Posterior vena cava (tissue), 2 donors: ENCODE results near the gene ZDHHC18. TPM values are rescaled to one million over a fixed set of nuclear protein-coding genes. Genes with fewer than 3 reads are reported as not detected.
"Not testable (repeated sequence)": the region's sequence is repeated elsewhere in the genome, so short reads cannot be mapped to it uniquely, and the experiment has no call there.

ENCODE experiments used
- DNase-seq: peaks from one replicate; pipeline ENCODE4 v3.0.0-alpha.2; 2020; ENCODE audit warnings: low spot score
- intact Hi-C, 2 donors: fragments of 100-400 bp; cut with DNase I; formaldehyde crosslinking; loops; one replicate each; pipeline versions ENCODE4 v1.14.1 to v1.14.2; 2022 to 2023
- total RNA-seq, 2 donors: library from RNA; stranded (reverse); fragmentation: NEBNext Ultra II Directional; extraction: Animal tissue kit (Norgen Biotek cat#: 25700); gene quantifications; one replicate each; pipeline ENCODE4 v1.2.1, GENCODE V29; 2021
- donor health status: DM: yes; HTN: yes; CAD: no.
- donor health status: DM: yes; HTN: yes; CAD: no.

ZDHHC18 gene
- total RNA-seq, 2 donors from 2014 or later = 17.4 to 17.7 TPM

DNA sequence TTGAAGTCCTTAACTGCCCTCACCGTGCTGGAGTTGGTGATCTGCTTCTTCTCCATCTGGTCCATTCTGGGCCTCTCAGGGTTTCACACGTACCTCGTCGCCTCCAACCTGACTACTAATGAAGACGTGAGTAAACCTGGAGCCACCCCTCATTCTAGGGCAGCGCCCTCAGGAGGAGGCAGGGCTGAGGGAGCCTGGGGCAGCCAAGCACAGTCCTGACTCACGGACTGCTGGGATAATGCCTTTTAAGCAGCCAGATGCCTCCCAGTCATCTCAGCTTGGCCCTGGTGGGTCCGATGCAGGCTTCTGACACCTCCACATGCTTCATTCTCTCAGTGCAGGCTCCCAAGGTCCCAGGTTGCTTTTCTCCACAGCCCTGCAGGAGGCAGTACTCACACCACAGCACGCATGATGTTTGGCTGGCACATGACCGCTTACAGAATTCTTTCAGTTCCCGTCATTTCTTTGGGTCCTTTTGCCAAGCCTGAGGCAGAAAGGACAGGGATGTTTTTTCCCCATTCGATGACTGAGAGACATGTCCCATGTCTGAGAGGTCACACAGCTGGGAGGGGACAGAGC, 24.7 kb downstream of the ZDHHC18 start:
- intact Hi-C loops = no loop called here
- no peak for DNase-seq

- intact Hi-C loops = no loop called here
Observed at GRCh38 chr1:26852701-26853100, 26.2 kb downstream of the ZDHHC18 start.

DNA sequence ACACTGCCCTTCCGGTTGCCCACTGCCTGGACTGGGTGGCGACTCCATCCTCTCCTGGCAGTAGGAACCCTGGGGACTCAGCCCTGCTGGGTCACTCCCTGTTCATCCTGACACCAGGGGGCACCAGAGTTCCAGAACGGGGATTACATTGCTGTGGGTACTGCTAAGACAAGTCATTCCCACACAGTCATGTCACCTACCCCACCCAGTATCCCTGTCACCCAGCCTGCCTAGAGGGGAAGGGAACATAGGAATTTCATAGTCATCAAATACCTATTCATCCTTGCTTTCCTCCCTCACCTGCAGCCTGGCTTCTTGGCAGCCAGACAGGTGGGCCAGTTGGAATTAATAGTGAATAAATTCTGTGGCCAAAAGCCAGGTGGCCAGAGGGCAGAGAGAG, 26.7 kb downstream of the ZDHHC18 start:
- intact Hi-C loops = no loop called here
- DNase-seq = peak; percentile 96

More at GRCh38 chr1:26852701-26853100, 26.2 kb downstream of the ZDHHC18 start:
- DNase-seq = no peak

- DNase-seq = no peak
- intact Hi-C loops = no loop called here
Observed at GRCh38 chr1:26853600-26853999, 27.1 kb downstream of the ZDHHC18 start.

DNA sequence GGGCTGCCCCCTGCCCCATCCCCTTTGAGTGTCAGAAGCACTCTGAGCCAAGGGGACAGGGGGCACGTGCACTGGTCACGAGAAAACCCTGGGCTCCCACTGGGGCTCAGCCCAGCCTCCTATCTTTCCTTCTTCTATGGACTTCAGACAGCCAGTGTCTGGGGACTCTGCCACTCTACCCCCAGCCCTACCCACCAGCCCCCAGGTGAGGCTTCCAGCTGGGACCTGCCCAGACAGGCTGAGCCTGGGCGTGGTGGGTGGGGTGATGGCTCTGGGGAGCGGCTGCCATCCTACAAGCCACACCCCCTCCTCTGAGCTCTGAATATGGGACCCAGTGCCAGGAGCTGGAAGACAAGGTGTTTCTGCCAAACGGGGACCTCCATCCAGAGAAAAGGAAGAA, 28.4 kb downstream of the ZDHHC18 start:
- no peak for DNase-seq
- intact Hi-C loops = loop anchor here in 1 of 2 donors (2.0 kb wide), 1 partner anchor 20 kb away; no protein-coding TSS in a partner anchor

DNA sequence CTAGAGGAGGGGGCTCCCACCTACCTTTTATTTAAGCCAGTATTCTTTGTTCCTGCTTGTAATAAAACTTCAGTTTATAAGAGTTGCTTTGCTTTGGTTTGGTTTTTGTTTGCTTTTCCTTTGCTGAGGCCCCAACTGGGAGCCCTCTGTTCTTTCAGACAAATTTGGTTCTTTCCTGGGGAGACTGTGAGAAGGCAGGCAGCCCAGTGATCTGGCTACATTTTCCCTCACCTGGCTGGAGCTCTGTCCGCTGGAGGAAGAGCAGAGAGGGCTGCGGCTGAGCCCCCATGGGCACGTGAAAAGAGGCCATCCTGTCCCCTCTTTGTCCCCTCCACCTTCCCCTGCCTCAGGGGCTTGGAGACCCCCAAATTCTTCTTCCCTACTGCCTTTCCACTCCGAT, 29.1 kb downstream of the ZDHHC18 start:
- no peak for DNase-seq
- intact Hi-C loops = loop anchor here in 1 of 2 donors (2.0 kb wide), 1 partner anchor 19 kb away; no protein-coding TSS in a partner anchor

GRCh38 chr1:26856181-26856580, 29.7 kb downstream of the ZDHHC18 start:
- DNase-seq = no peak
- intact Hi-C loops = no loop called here

DNA sequence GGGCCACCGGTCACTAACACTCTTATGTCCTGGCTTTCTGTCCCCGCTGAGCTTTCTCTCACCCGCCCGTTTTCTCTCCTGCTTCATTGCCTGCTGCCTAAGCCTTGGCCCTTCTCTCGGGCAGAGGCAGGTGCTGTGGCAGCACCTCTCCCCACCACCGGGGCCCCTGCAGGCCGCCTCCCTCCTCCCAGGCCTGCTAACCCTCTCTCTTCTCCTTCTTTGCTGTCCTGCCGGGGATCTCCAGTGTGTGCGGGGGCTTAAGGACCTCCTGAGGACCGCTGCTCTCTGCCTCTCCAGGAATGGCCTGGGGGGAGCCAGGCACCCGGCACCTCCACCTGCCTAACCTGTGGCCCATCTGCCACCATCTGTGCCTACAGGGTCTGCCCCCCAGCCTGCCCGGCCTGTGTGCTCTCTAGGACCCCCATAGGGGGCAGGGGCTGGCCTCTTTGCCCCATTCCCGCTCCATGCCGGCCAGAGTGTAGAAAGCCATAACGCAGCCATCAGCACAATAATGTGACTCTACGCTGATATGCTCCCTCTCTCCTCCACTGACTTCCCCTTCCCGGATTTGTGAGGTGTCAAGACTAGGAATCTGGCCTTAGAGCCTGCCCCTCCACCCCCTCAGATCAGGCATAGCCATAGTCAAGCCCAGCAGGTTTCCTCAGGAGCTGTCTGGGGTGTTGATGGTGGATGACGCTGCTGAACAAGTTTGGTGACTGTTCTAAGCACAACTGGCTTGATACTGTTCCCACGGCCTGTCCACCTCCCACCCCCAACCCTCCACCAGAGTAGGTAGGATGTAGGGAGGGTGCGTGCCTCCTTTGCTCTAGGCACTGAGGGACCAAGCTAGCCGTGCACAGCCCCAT, 30.3 kb downstream of the ZDHHC18 start:
- intact Hi-C loops = no loop called here
- DNase-seq = no peak

GRCh38 chr1:26857473-26858060, 31.1 kb downstream of the ZDHHC18 start:
- intact Hi-C loops = no loop called here
- DNase-seq = no peak

GRCh38 chr1:26858160-26858559, 31.7 kb downstream of the ZDHHC18 start:
- intact Hi-C loops = no loop called here
- DNase-seq = no peak

DNA sequence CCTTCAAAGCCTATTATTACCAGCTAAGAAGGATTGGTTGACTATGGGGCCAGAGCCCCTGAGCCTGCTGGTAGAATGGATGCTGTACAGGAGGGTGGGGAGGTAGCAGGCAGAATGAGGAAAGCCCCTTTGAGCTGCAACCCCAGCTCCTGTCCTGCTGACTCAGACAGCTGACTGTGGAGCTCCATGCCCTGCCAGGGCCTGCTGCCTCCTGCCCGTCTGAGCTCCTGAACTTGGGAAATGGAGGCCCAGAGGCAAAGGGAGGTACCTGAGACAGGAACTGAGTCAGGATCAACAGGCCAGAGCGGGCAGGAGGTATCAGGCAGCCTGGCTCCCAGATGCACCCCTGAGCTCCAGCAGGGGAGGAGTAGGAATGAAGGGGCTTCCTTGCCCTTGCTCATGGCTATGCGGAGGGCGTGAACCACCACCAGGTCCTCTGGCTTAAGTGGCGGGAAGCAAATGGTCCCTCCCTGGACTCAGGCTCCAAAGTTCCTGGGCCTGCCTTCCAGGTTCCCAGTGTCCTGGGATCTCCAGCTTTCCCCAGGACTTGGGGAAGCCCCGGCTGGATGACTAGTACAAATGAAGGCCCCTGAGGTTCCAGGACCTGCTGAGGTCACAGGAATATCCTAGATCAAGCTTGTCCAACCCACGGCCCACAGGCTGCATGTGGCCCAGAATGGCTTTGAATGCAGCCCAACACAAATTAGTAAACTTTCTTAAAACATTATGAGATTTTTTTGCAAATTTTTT, 32.6 kb downstream of the ZDHHC18 start:
- no peak for DNase-seq
- intact Hi-C loops = no loop called here

GRCh38 chr1:26861286-26861701, 34.8 kb downstream of the ZDHHC18 start:
- intact Hi-C loops = loop anchor here in 1 of 2 donors (10.0 kb wide), 1 partner anchor 1204 kb away; no protein-coding TSS in a partner anchor
- no peak for DNase-seq

DNA sequence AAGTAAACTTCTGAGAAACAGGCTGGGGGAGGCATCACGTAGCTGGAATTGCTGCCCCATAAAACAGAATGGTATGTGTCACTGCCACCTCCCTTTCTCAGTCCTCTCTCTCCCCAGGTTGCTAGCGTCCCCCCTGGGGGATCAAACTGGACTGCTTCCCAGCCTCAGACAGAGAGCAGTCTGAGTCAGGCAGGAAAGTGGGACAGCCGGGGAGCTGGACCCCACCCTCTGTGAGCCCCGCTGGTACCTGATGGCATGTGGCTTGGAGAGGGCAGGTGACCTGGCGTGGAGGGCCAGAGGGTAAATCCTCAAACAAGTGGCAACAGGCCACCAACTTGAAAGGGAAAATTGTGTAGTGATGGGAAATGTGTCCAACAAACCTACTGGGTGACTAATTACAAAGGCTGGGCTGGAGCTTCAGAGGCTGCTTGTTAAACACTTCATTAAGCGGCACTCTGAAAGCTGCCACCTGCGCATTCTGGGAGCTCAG, 35.4 kb downstream of the ZDHHC18 start:
- intact Hi-C loops = loop anchor here in 1 of 2 donors (10.0 kb wide), 1 partner anchor 1203 kb away; no protein-coding TSS in a partner anchor
- DNase-seq = no peak

DNA sequence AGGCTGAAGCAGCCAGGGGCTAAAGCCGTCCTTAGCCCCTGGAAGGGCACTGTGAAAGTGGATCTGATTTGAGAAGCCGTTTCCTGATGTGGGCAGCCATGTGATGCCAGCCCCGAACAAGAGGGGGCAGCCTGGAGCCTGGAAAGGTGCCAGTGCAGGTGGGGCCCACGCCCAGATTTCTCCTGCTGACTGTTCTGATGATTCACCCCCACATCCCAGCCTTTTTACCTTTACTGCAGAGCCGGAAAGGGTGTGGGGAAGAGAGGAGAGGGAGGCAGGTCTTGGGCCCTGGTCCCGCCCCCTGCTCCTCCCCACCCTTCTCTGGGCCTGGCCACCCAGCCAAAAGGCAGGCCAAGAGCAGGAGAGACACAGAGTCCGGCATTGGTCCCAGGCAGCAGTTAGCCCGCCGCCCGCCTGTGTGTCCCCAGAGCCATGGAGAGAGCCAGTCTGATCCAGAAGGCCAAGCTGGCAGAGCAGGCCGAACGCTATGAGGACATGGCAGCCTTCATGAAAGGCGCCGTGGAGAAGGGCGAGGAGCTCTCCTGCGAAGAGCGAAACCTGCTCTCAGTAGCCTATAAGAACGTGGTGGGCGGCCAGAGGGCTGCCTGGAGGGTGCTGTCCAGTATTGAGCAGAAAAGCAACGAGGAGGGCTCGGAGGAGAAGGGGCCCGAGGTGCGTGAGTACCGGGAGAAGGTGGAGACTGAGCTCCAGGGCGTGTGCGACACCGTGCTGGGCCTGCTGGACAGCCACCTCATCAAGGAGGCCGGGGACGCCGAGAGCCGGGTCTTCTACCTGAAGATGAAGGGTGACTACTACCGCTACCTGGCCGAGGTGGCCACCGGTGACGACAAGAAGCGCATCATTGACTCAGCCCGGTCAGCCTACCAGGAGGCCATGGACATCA, 36.5 kb downstream of the ZDHHC18 start, which contains the start of gene SFN:
SFN (plus strand) TSS at position 369 of the 904 bp plus-strand sequence; CDS start at position 433, 64 bp downstream.
- peak; percentile 85 for DNase-seq
- intact Hi-C loops = loop anchor here in 1 of 2 donors (10.0 kb wide), 1 partner anchor 1202 kb away; no protein-coding TSS in a partner anchor

- intact Hi-C loops = loop anchor here in 1 of 2 donors (10.0 kb wide), 1 partner anchor 1201 kb away; no protein-coding TSS in a partner anchor
Observed at GRCh38 chr1:26863685-26864077, 37.2 kb downstream of the ZDHHC18 start.

DNA sequence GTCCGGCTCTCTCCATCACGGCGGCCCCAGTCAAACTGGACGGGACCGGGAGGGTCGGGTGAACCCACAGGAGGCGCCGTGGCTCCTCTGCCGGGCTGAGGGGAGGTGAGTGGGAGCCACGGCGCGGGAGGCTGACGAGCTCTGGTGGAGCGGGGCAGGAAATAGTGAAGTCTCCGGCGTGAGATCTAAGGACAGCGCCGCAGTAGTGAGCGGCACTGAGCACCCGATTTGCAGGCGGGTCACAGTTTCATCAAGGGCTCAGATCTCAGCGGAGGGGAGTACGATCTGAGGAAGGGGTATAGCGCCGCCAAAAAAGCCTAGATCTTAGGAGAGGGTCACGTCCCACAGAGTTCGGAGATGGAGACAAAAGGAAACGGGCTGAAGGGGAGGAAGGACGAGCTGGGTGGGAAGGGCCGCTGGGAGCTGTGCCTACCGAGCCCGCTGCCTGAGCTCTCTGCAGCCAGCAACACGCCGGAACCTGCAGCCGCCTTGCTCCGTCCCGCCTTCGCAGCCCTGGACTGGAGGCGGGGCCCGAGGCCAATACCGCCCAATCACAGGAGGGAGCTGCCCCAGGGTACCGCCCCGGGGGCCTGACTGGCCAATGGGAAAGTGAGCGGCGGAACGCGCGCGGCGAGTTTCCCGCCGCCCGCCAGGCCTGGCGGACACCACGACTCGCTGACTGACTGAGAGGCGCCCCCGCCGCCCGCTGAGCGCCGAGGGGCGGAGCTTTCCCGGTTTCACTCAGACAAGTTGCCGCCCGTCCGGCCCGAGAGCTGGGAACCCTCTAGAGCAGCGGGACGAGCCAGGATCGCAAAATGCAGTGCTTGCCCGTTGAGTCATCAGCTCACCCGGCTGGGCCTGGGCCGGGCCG, 38.4 kb downstream of the ZDHHC18 start:
- intact Hi-C loops = loop anchor here in 1 of 2 donors (10.0 kb wide), 1 partner anchor 1200 kb away; no protein-coding TSS in a partner anchor
- peak; percentile 99 for DNase-seq

More at GRCh38 chr1:26863685-26864077, 37.2 kb downstream of the ZDHHC18 start:
- no peak for DNase-seq

- intact Hi-C loops = loop anchor here in 1 of 2 donors (10.0 kb wide), 1 partner anchor 58 kb away; no protein-coding TSS in a partner anchor
- DNase-seq = not testable (repeated sequence)
Observed at GRCh38 chr1:26873097-26873496, 46.6 kb downstream of the ZDHHC18 start.
